HG03280 (cell line): ENCODE results near the gene ANTKMT.
A peak's percentile ranks its signal among the peaks of the same experiment; 100 is the strongest.
"Not testable (repeated sequence)": the region's sequence is repeated elsewhere in the genome, so short reads cannot be mapped to it uniquely, and the experiment has no call there.

ENCODE experiments used
- ATAC-seq: cut with Tn5 transposase; IDR thresholded peaks from one replicate; pipeline ENCODE4 v1.9.1; 2021; ENCODE audit warnings: mild to moderate bottlenecking, moderate library complexity; ENCODE audit not compliant: unreplicated experiment

ANTKMT gene

GRCh38 chr16:740459-740763 lies 19.5 kb downstream of the ANTKMT start:
- ATAC-seq, result no peak

- peak; percentile 66 for ATAC-seq
Observed at GRCh38 chr16:740764-741505, 20.0 kb downstream of the ANTKMT start, which contains the start of gene CIAO3. CIAO3 (minus strand) TSS chr16:740997; CDS start chr16:740985, 12 bp downstream.

DNA sequence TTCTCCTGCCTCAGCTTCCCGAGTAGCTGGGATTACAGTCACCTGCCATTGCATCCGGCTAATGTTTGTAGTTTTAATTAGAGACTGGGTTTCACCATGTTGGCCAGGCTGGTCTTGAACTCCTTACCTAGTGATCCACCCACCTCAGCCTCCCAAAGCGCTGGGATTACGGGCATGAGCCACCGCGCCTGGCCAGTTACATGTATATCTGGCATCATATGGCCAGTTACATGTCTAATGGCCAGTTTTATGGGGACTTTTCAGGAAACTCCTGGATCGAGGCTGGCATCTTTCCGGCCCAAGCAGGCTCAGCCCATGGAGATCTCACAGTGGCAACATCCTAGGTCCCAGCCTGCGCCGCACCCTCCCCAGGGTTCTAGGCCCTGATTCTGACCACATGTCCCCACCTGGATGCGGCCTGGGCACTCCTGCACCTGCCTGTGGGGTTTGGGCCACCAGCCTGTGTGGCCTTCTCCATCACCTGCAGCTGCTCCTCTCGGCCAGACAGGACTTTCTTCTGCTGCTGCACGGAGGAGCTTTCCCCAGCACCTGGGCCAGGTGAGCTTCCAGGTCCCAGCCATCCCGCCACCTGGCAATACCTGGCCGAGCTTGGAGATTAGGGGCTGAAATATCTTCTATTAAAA lies 21.2 kb downstream of the ANTKMT start:
- ATAC-seq, result no peak

DNA sequence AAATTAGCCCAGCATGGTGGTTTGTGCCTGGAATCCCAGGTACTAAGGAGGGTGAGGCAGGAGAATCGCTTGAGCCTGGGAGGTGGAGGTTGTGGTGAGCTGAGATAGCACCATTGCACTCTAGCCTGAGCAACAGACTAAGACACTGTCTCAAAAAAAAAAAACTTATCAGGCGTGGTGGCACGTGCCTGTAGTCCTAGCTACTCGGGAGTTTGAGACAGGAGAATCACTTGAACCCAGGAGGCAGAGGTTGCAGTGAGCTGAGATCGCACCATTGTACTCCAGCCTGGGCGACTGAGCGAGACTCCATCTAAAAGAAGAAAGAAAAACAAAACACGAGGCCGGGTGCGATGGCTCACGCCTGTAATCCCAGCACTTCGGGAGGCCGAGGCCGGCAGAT lies 21.9 kb downstream of the ANTKMT start:
- not testable (repeated sequence) for ATAC-seq

GRCh38 chr16:743794-744500 lies 23.0 kb downstream of the ANTKMT start:
- ATAC-seq, result no peak

DNA sequence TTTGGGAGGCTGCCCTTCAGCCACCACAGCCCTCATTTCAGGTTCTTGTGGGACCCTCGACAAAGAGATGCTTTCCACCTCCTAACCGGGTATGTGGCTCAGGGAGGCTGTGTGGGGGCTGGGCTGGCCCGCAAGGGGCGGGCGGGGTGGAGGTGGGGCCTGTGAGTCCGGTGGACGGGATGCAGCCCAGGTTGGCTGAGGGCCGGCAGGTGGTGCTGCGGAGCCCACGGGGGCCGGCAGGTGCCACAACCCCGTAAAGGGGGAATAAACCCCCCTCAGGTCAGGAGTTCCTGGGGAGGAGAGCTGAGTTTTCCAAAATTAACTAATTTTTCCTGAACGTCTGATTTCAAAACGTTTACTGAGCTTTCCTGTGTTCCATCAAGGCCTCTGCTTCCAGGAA lies 24.8 kb downstream of the ANTKMT start:
- ATAC-seq, result no peak

- no peak for ATAC-seq
Observed at GRCh38 chr16:746637-747036, 25.7 kb downstream of the ANTKMT start.

GRCh38 chr16:747978-748746 lies 27.2 kb downstream of the ANTKMT start:
- ATAC-seq, result no peak

DNA sequence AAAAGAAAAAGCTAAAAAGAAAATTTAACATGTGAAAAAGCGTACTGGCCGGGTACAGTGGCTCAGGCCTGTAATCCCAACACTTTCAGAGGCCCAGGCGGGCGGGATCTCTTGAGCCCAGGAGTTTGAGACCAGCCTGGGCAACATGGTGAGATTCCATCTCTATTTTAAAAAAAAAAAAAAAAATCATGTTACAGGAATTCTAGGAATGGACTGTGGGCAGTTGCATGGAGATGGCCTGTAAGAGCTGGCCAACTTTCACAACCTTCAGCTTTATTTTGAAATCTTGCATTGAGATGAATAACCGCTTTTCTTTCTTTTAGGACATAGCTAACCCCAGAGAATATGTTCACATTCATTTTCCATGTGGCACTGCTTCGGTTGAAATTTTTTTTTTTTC lies 28.1 kb downstream of the ANTKMT start:
- ATAC-seq, result no peak

DNA sequence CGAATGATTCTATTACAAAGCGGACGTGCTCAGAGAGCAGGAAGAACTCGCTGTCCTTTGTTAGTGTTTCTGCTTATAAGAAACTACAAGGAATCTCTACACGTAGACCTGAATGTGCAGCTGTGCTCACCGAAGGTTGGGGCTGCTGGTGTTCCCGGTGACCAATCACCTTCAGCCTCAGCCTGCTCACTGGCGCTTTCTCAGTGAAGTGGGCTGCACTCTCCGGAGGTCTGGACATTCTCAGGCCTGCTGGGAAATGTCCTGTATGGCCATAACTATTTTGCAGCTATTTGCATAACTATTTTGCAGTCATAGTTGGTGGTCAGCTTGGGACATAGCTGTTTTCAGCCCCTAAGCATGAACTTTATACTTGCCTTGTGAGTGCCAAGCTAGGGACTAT lies 29.5 kb downstream of the ANTKMT start:
- ATAC-seq, result no peak

GRCh38 chr16:751152-752006 lies 30.4 kb downstream of the ANTKMT start:
- ATAC-seq, result no peak

- ATAC-seq, result no peak
Observed at GRCh38 chr16:752007-752312, 31.0 kb downstream of the ANTKMT start.

DNA sequence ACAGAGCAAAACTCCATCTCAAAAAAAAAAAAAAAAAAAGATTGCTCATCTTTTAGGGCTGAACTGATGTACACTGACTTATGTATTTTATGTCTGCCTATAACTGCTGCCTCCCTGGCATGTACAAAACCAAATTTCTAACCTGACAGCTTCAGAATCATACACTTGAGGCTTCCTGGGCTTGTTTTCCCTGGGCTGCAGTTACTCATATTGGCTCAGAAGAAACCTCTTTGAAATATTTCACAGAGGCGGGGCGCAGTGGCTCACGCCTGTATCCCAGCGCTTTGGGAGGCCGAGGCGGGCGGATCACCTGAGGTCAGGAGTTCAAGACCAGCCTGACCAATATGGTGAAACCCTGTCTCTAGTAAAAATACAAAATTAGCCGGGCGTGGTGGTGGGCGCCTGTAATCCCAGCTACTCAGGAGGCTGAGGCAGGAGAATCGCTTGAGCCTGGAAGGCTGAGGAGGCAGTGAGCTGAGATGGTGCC lies 33.2 kb downstream of the ANTKMT start:
- not testable (repeated sequence) for ATAC-seq

- ATAC-seq, result no peak
Observed at GRCh38 chr16:754656-755055, 33.7 kb downstream of the ANTKMT start.

DNA sequence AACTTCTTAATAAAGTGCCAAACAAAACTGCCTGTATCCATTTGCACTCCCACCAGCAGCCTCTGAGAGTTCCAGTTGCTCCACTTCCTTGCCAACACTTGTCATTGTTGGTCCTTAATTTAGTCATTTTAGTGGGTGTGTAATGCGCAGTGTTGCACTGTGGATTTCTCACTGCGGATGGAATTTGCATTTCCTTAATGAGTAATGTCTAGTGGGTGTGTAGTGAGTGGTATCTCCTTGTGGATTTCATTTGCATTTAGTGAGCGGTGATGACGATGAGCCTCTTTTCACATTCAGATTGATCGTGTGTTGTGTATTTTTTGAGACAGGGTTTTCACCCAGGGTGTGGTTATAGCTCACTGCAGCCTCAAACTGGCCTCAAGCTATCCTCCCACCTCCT lies 35.5 kb downstream of the ANTKMT start:
- no peak for ATAC-seq

- no peak for ATAC-seq
Observed at GRCh38 chr16:759110-759910, 38.4 kb downstream of the ANTKMT start.

DNA sequence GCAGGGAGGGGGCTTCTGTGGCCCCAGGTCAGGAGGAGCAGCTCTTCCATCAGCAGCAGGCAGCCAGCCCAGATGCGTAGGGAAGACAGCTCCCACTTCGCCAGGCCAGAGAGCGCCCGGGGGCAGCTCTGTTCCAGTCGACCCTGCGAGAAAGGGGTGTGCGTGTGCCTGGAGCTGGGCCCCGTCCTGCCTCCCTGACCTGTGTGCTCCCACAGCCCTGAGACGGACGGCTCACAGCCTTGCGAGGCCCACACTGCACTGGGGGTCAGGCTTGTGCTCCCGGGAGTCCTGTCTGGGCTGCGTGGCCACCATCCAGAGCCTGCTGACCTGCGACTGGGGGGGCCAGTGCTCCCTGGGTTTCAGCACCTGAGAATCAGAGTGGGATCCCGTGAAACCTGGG lies 39.1 kb downstream of the ANTKMT start:
- no peak for ATAC-seq

- ATAC-seq, result no peak
Observed at GRCh38 chr16:760545-761343, 39.8 kb downstream of the ANTKMT start, which contains the start of gene MSLN. MSLN (plus strand) TSS chr16:760734; CDS start chr16:762681, 1,947 bp downstream.
